DMS53 treated with DMSO at 0.1 percent for 48 hours (cell line): Measurements from ENCODE around the gene ARMC3.
"Not testable (repeated sequence)": the region's sequence is repeated elsewhere in the genome, so short reads cannot be mapped to it uniquely, and the experiment has no call there.

Experiments
- DNase-seq: peaks from one replicate; lab custom pipeline; 2025; ENCODE audit not compliant: unreplicated experiment; lab: John Stamatoyannopoulos, UW

Gene ARMC3

DNA sequence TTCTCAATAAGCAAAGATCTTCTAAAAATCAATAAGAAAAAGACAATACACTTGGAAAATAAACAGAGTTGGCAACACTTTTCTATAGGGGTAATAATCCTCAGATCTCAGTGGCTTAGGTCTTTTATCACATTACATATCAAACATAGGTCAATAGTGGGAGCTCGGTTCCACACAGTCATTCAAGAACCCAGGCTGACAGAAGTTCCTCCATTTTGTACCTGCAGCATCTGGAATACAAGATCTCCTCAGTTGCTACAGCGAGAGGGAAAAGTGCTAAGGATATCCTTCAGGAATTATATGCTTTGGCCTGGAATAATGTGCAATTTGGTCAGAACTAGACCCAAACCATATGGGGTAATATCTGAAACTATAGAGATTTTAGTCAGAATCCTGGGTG, 112.1 kb downstream of the ARMC3 start:
- no peak for DNase-seq

DNA sequence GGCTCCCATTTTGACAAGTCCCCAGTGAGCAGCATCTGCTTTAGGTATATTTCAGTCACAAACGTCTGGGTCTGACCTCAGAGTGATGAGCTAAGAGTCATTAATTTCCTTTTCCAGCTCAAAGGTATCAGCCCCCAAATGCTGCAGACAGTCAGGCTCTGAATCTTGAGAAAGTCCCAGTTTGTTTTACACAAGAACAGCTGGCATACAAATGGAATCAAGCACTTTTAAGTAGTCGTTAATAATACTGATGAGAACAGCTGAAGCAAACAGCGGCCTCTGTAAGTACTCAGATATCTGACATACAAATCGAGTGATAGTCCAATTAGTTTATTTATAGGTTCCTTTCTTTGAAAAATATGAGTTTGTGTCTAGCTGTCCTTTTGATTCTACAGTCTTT, 118.2 kb downstream of the ARMC3 start:
- DNase-seq, result no peak

DNA sequence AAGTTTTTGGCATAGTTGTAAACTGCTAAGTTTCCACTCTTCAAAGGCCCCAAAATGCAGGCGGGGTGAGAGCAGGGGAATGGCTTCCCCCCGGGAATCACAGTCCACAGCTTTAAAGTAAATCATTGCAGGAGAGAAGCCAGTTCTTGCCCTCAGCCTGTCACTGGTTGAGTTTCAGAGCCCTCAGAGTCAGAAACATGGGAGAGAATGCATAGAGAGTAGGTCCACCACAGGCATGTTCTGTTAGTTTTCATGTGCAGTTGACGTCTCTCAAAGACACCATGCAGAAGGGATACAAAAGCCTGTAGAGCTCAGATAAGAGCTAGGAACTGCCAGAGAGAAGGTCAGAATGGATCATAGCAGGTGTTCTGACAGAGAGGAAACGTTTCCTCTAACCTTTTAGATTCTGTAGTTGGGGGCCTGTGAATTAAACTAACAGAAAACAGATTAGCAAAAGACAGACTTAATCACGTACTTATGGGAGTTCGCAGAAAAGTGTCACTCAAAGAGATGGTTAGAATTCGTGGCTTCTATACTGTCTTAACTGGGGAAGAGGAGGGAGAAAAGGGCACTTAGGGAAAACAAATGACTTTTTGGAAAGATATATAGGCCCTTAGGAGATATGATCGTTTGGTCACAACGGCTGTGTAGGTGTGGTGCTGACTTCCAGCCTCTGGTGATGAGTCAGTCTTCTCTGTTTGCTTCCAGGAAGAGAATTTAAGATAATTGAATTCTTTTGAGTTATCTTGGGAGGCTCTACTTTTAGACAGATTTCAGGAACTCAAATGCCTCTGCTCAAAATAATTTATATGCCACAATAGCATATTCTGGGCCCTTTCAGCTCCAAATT, 119.6 kb downstream of the ARMC3 start:
- DNase-seq, result no peak

DNA sequence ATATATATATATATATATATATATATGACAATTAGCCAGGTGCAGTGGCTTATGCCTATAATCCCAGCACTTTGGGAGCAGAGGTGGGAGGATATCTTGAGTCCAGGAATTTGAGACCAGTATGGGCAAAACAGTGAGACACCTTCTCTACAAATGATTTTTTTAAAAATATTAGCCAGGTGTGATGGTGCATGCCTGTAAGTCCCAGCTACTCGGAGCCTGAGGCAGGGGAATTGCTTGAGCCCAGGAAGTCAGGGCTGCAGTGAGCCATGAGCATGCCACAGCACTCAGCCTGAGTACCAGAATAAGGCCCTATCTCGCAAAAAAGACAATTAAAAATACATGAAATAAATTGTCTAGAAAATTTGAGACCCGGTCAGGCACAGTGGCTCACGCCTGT, 120.3 kb downstream of the ARMC3 start:
- no peak for DNase-seq

DNA sequence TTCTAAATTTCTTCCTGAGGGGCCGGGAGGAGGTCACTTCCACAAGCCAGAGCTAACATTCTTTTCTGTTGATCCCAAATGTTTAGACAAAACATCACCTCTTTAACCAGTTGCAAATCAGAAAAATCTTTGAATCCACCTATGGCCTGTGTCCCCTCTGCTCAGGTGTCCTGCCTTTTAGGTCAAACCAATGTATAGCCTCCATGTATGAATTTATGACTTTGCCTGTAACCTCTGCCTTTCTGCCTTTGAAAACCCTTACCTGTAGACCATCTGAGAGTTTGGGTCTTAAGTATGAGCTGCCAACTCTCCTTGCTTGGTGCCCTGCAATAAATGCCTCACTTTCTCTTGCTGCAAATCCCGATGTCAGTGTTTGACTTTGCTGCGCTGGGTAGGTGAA, 123.4 kb downstream of the ARMC3 start:
- DNase-seq, result no peak

DNA sequence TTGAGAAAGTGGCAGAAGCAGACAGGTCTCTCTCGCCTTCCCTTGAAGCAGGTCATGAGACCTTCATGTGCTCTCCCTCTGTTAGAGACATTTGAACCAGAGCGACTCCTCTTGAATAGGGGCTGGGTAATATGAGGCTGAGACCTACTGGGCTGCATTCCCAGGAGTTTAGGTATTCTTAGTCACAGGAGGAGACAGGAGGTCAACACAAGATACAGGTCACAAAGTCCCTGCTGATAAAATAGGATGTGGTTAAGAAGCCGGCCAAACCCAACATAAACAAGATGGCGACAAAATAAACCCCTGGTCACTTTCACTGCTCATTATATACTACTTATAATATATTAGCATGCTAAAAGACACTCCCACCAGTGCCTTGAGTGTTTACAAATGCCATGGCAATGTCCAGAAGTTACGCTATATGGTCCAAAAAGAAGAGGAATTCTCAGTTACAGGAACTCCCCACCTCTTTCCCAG, 124.0 kb downstream of the ARMC3 start:
- no peak for DNase-seq

DNA sequence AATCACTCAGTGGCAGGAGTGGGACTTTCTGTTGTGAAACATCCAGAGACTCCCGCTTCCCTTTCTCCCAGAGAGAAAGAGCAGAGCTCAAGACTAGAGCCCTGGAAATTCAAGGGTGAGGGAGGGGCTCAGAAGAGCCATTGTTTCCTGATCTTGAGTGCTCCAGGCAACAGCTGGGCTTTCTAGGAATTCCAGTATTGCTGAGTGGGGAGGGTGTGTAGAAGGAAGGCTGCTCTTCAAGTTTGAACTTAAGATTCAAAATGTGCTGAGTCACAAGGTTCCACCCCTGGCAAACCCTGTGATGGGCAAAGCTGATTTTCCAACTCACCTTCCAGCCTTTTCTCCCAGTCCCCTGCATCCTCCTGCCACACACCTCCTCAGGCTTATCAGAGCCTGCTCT, 125.2 kb downstream of the ARMC3 start:
- DNase-seq, result no peak

DNA sequence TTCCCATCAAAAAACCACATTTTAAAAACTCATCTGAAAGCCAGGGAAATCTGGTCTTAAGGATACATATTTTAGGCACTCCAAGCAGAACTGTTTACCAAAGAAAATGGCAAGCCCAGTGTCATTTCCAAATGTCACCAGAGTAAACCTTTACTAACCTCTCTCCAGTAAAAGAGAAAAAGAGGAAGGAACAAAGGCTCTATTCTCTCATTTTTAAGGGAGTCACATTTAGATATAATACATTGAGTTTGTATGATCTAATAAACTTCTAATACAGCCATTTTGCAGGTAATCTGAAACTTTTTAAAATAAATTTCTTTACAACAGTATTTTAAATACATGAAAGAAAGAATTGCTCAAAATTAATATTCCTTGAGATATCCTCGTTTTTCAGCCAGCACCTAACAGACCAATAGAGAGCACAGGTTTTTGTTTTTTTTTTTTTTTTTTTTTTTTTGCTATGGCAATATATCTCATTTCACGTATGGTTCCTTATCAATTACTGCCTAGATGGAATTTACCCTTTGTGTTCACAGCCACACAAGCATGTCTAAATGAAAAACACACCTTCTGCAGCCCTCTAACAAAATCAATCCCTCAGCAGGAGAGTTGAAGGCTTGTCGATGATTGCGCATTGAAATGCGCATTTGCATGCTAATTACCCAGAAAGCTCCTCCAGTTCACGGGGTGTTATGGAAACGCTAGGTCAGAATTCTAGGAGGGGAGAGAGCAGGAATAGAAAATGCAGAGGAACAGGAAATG, 127.8 kb downstream of the ARMC3 start:
- no peak for DNase-seq

DNA sequence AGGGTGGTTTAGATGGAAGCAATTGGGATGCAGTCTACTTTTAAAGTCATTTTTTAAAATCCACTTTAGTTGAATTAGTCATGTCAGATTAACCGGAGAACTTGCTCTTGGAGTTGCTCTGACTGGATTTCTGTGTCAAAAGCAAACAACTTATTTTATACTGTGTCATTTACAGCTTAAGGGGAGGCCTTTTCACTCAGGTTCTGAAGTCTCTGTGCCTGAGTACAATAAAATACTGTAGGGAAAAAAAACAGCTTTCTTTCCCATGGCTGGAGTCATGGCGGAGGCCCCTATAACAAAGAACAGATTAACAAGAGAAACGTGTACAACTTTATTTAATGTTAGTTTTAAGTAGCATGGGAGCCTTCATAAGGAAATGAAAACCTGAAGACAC, 128.3 kb downstream of the ARMC3 start:
- DNase-seq, result no peak

DNA sequence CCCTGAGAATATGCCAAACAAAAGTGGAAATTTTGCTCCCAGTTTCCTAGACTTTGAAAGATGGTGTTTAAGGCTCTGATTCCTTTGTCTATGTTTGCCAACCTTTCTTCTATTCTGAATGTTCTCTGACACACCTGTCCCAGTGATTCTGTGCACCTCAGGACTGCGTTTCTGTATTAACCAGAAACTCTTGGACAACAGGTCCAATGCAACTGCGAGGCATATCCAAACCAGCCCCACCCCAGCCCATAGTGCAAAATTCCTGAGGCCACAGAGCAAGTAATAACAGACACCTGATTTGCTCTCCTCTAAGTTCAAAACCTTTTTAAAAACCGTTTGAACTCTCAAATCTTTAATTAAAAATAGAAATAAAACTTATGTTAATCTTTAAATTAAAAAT, 130.5 kb downstream of the ARMC3 start:
- no peak for DNase-seq

DNA sequence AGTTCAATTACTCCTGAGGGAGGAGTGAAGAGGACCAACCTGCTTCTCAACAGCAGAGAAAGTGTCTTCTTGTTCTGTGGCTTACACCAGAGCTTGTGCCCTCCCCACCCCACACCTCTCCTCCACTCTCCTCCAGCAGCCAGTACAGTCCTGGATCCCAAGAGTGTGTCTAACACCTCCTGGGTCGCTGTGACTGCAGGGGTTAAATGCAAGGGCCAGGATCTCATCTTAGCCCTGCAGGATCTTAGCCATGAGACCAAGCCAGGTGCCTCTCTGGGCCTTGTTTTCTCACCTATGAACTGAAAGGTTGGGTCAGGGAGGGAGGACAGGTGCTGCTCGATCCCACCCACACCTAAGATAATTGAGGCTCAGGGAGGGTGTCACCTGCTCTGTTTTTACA, 133.1 kb downstream of the ARMC3 start:
- DNase-seq, result no peak

DNA sequence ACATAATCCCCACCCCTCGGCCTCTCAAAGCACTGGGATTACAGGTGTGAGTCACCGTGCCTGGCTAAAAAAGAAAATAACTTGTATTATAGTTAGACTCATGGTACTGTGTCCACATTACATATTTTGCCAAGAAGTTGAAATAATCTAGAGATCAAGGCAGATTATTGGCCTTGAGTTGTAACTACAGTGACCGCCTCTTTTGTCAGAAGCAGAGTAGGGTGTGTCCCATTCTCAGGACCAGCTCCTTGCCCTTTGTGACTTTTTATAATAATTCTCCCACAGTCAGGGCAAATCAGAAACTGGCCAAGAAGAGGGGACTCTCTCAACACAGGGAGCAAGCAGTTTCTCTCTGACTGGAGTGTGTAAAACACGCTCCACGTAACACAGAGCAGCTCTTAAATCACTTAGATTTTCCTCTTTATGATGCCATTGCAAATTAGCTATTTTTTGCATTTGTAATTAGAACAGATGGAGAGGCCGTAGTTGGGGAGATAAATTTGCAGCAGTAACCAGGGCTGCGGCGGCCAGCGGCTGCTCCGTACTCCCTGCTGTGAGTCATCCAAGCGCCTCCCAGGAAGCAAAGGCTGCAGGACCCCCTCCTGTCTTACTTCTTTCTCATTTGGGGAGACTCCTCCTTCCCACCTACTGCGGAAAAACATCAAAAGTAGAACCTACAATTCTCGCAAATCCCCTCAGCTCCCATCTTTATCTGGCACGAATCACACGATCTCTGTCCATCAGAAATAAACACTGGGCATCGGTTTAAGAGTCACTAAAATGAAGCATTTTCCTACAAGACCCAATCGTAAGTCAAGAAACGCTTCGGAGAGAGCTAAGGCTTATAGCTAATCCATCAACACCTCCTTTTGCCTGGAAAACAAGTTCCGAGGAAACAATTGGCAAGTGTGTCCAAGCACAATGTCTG, 135.5 kb downstream of the ARMC3 start:
- no peak for DNase-seq

DNA sequence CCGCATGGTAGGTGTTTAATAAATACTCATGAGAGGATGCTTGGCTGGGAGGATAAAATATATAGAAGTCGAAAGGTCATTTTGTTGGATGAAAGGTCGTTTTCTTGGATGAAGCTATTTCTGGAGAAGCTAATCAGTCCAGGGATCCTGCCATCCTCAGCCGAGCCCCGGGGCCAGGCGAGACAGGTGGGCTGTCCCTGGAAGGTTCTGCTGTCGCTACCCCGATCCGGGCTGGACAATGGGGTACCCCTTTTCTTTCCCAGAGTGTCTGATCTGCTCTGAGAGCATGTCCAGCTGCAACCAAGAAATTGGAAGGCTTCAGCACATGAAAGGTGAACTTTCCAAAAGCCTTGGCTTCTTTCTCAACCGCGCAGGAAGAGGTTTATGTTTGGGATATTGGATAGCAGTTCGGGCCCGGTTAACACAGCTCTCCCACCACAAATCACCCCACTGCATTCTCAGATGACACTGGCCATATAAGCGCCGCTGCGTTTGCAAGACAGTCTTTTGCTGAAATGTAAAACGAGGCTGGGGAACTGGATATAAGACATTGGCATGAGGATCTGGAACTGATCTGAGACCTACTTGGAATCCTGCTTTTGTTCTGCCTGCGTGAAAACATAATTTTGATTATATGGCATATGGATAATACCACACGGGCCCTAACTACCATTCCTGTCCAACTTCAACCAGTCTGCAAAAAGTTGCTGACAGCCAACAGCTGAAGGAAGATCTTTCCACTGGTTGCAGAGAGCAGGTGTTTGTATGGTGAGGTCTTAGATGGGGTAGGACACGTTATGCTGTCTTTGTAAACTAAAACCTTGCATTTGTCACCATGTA, 136.3 kb downstream of the ARMC3 start:
- no peak for DNase-seq

DNA sequence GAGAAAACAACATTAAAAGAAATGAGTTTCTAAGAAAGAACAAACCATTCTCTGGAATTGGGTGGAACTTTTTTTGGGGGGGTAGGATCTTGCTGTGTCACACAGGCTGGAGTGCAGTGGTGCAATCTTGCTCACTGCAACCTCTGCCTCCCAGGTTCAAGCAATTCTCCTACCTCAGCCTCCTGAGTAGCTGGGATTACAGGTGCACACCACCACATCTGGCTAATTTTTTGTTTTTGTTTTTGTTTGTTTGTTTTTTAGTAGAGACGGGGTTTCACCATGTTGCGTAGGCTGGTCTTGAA, 136.9 kb downstream of the ARMC3 start:
- not testable (repeated sequence) for DNase-seq

DNA sequence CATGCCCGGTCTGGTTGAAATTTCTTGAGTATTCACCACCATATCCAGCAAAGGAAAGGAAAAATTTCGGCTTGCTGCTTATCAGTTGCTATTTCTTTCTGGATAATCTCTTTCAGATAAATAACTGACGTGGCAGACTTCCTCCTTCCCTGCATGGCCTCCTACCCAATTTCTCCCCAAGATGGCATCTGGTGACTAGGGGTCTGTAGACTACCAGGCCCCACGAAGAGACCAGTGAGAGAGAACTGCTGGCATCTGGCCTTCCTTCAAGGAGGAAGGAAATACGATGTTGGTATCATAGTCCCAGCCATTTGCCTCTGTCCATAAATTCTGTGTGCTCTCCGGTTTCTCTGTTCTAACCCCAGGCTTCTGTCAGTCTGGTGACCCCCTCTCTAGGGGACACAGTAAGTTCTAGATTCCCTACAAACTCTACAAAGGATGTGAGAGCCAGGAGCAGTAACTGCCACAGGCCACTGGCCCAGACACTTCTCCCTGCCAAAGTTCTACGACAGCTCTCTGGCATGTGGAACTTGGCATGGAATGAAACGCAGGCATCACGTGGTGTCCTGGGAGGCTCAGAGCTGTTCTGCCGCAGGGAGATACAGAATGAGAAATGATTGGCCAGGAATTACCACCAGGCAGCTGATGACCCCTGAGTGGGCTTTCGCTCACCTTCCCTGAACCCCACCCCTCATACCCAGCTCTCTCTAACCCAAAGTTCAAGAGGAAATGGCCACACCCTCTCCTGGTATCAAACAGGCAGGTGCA, 137.5 kb downstream of the ARMC3 start:
- no peak for DNase-seq

DNA sequence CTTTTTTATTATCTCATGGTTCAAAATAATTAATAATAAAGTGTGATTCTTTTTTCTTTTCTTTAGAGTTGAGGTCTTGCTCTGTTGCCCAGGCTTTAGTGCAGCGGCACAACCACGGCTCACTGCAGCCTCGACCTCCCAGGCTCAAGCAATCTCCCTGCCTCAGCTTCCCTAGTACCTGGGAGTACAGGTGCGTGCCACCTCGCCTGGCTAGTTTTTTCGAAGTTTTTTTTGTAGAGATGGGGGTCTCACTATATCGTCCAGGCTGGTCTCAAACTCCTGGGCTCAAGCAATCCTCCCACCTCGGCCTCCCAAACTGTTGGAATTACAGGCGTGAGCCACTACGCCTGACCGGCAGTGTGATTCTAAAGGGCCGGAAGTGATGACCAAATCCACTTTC, 139.5 kb downstream of the ARMC3 start:
- DNase-seq, result no peak

DNA sequence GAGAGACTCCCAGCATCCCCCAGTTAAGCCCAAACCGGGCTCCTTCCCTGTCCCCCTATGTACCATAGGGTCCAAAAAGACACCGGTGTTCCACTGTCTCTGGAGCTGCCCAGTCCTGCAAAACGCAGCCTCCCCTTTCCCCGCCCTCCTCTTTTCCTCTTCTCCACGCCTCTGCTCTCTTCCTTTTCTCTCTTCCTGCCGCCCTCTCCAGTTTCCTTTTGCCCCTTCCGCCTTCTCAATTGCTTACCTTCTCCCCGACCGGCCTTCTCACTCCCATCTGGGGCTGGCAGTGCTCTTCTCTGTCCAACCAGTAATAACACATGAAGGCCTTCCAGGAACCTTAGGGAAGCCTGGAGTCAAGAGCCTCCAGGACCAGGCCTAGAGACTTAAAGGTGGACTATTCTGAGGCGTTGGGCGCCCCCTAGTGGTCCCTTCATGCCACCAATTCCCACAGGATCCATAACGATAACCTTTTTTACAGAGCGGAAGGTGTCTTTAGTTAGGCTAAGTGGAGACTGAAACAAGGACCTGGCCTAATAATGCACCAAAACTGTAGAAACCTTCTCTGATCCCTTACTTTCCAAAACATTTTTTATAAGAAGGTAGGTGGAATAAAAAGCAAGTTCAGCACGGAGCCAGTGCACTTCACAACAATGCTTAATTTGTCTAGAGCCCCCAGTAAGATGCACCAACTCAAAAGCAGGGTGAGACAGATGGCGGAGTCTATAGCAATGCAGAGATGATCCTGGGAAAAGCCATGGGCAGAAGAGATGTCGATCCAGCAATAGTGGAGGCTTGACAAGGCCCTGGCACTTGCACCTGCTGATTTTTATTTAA, 140.3 kb downstream of the ARMC3 start:
- DNase-seq, result peak; percentile 75

DNA sequence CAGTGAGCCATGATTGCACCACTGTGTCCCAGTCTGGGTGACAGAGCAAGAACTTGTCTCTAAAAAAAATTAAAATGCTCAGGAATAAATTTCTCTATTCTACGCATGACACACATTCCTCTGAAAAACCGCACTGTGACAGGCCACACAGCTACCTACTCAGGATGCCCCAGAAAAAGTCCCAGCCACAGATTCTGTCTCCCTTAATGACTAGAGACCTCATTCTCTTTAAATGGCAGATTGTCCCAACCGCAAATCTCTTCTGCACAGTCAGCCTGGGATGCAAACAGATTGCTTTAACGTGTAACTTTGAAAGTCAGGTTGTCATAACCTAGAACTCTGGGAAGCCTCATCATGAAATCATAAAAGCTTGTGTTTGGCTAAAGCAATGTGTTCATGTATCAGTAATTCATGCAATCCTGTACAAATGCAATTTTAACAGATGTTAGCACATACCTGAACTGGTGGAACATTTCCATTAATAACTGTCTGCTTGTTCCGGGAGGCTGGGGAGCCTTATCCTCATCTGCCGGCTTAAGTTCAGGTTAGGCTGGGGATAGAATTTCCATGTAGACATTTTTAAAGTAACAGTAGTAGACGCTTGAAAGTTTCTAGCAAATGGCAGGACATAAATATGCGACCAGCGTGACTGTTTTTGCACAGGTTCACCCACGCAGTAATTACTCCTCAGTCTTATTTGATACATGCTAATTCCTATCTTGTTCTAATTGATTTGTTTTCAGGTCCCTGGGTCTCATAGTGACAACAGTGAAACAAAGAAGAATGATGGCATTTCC, 141.4 kb downstream of the ARMC3 start:
- DNase-seq, result no peak
